ENCODE results near the gene LOXL4. TPM values are rescaled to one million over a fixed set of nuclear protein-coding genes. Genes with fewer than 3 reads are reported as not detected.

The LOXL4 gene
- total RNA-seq: under 1 TPM; 0.59 to 0.96 (median 0.79) TPM
- 0.77 TPM for polyA plus RNA-seq
- long read RNA-seq, donor 1, partial matches to known transcripts: 1 of 3 reads
- long read RNA-seq, donor 1, other reads (novel, unspliced or antisense): 0 of 3 reads
- long read RNA-seq, donor 2, partial matches to known transcripts: 0 of 2 reads
- long read RNA-seq, donor 2, other reads (novel, unspliced or antisense): 1 of 2 reads
- long read RNA-seq, donor 3, partial matches to known transcripts: 0 of 1 reads
- long read RNA-seq, donor 3, other reads (novel, unspliced or antisense): 0 of 1 reads
- long read RNA-seq, donor 4, partial matches to known transcripts: 0 of 1 reads
- long read RNA-seq, donor 4, other reads (novel, unspliced or antisense): 1 of 1 reads

DNA sequence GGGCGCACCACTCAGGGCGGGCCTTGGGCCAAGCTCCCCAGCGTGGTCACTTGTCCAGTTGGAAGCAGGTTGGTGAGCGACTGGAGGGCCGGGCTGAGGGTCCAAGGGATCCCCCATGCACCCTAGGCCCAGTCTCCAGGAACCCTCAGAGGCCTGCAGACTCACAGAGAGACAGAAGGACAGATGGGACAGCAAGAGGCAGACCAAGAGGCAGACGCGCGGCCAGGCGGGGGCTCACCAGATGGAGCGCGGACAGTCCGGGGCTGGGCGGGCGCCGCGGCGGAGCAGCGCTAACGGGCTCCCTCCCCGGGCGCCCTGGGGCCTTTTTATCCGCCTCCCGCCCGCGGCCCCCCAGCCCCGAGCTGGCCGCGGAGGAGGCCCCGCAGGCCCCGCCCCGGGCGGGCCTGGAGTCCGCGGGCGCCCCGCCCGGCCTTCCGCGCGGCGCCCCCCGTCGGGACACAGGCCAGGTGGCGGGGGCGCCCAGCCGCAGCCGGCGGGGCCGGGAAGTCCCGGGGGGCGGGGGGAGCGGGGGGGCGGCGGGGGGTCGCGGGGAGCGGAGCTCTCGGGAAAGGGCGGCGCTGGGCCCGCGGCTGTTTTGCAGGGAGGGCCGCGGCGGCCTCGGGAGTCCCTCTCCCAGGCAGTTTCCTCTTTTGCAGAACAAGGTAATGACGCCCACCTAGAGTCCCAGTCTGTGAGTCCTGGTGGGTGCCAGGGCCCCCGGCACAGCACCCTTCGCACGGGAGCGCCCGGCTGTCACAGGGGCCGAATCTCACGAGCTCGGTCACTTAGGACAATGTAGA, at the start of gene LOXL4:
Gene LOXL4 (minus strand): TSS at position 301 of the 800 bp plus-strand sequence. CDS start 5,175 bp downstream, outside the sequence.
- intact Hi-C loops (cut with DNase I): loop anchor here in 2 of 4 donors (5.0 to 10.0 kb wide), 2 partner anchors 39 to 353 kb away; no protein-coding TSS in a partner anchor

DNA sequence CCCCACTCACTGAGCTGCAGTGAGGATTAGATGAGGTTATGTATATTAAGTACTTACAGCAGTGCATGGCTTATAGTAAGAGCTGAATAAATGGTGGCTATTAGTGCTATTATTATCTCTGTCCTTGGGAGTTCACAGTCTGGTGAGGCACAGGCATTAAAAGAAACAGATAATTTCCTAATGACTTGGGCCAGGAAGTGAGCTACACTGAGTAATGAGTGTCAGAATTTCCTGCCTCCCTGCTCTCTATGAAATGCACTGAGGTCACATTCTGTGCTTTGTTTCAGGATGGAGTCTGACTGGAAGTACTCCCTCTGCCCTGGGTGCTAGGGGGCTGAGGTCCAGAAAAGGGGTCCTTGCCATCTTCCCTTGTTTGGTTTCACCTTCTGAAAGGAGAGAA, 48.7 kb upstream of the LOXL4 start:
- DNase-seq (no peak), ATAC-seq (peak; percentile 47 to 82)
- Histone ChIP-seq H3K27ac (ENCODE audit: low read length) (peak overlapping the region; percentile 31), H3K9me3 (ENCODE audit: control insufficient read depth, low read length) (no peaks in the 10 kb centered on the region), H3K4me1 (ENCODE audit: control insufficient read depth, insufficient read depth, low read length) (no peaks in the 10 kb centered on the region), H3K27me3 (ENCODE audit: control insufficient read depth, insufficient read depth) (no peaks in the 10 kb centered on the region), H3K4me3 (ENCODE audit: low read length) (no peak overlapping the region)
- intact Hi-C loops (cut with DNase I): loop anchor here in 1 of 4 donors (10.0 kb wide), 1 partner anchor 402 kb away; no protein-coding TSS in a partner anchor

More for the DNA sequence above, at the start of gene LOXL4:
- peak within 1 kb of the TSS; percentile 62 for H3K4me3 ChIP-seq (ENCODE audit: low read length)
- DNase-seq (peak; percentile 36 to 77 (median 72)), ATAC-seq (peak; percentile 18 to 46)
- H3K27me3 ChIP-seq (ENCODE audit: control insufficient read depth, insufficient read depth): no peaks in the 10 kb centered on the region
- H3K27ac ChIP-seq (ENCODE audit: low read length): peak within 1 kb of the TSS; percentile 34
- H3K4me1 ChIP-seq (ENCODE audit: control insufficient read depth, insufficient read depth, low read length): peaks cover 10% of the 10 kb centered on the region
- 3% methylated on average over 75 of the region's 75 CpGs for WGBS
- H3K9me3 ChIP-seq (ENCODE audit: control insufficient read depth, low read length): no peaks in the 10 kb centered on the region

DNA sequence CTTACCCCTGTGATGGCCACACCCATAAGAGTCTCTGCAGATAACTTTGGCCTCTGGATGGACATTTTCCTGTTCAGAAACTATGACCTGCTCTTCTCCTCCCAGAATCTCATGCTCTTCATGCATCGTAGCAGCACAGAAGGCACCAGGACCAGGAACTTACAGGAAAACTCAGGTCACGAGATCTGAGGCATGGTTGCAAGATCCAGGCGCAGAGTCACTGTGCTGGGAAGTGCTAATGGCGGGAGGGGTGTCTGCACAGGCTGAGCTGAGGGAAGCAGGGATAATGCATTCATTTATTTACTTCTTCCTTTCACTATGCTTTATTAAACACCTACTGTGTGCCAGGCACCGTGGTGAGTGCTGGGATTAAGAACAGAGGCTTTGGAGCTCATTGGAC, 48.2 kb upstream of the LOXL4 start:
- ATAC-seq: no peak
- Histone ChIP-seq H3K4me1 (ENCODE audit: control insufficient read depth, insufficient read depth, low read length) (no peaks in the 10 kb centered on the region), H3K4me3 (ENCODE audit: low read length) (no peak overlapping the region), H3K9me3 (ENCODE audit: control insufficient read depth, low read length) (no peaks in the 10 kb centered on the region), H3K27ac (ENCODE audit: low read length) (no peak overlapping the region), H3K27me3 (ENCODE audit: control insufficient read depth, insufficient read depth) (no peaks in the 10 kb centered on the region)
- 57% methylated on average over 5 of the region's 5 CpGs for WGBS
- intact Hi-C loops (cut with DNase I): loop anchor here in 1 of 4 donors (10.0 kb wide), 1 partner anchor 401 kb away; no protein-coding TSS in a partner anchor
- no peak for DNase-seq

DNA sequence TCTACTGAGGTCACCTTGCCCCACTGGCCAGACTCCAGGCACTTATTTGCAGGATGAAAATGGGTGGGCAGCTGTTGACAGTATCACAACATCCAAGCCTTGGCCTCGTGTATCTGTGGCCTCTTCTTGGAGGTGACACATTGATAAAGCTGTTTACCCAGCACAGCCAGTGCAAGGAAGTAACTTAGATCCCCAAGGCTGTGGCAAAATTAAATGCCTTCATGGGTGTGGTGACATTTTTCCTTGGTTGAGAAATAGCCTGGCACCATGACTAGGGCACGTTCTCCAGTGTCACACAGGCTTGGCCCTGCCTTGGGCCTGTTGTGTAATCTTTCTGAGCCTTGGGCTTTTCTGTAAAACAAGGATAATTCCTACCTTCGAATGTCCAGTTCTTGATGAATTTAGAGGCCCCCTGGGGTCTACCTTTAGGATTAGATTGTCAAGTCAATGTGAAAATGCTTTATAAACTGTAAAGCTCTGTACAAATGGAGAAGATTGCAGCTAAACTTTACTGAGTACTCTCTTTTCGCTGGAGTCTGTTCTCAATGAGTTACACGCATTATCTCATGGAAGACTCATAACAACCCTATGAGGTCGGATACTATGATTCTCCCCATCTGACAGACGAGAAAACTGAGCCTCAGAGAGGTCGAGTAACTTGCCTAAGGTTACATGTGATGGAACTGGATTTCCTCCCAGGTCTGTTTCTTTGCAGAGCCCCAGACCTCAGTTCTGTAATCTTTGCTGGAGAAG, 46.7 kb upstream of the LOXL4 start:
- Histone ChIP-seq H3K27me3 (ENCODE audit: control insufficient read depth, insufficient read depth) (no peaks in the 10 kb centered on the region), H3K4me3 (ENCODE audit: low read length) (no peak overlapping the region), H3K4me1 (ENCODE audit: control insufficient read depth, insufficient read depth, low read length) (no peaks in the 10 kb centered on the region), H3K27ac (ENCODE audit: low read length) (no peak overlapping the region), H3K9me3 (ENCODE audit: control insufficient read depth, low read length) (no peaks in the 10 kb centered on the region)
- ATAC-seq (peak; percentile 49), DNase-seq (peak in 1 of 3 donors; percentile 44)
- intact Hi-C loops (cut with DNase I): loop anchor here in 2 of 4 donors (5.0 to 10.0 kb wide), 2 partner anchors 147 to 400 kb away; no protein-coding TSS in a partner anchor
- 78% methylated on average over 8 of the region's 8 CpGs for WGBS

DNA sequence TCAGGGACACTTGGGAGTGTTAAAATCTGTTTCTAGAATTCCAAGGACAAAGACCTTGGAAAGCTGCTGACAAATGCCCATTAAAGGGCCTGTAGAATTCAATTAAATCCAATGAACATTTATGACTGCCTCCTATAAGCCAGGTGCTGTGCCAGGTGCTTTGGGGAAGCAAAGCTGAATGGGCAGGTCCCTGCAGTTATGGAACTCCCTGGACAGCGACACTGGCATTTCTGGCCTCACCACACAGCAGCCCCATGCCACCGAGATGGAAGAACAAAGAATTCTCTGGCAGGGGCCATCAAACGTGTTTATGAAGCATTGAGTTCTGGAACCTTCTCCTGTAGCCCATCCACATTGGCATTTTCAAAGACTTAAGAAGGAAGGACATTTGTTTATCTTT, 45.6 kb upstream of the LOXL4 start:
- DNase-seq (no peak), ATAC-seq (no peak)
- Histone ChIP-seq H3K27ac (ENCODE audit: low read length) (no peak overlapping the region), H3K4me3 (ENCODE audit: low read length) (no peak overlapping the region), H3K9me3 (ENCODE audit: control insufficient read depth, low read length) (no peaks in the 10 kb centered on the region), H3K27me3 (ENCODE audit: control insufficient read depth, insufficient read depth) (no peaks in the 10 kb centered on the region), H3K4me1 (ENCODE audit: control insufficient read depth, insufficient read depth, low read length) (no peaks in the 10 kb centered on the region)
- WGBS: 82% methylated on average over 3 of the region's 3 CpGs
- intact Hi-C loops (cut with DNase I): loop anchor here in 2 of 4 donors (5.0 to 10.0 kb wide), 2 partner anchors 146 to 399 kb away; no protein-coding TSS in a partner anchor

DNA sequence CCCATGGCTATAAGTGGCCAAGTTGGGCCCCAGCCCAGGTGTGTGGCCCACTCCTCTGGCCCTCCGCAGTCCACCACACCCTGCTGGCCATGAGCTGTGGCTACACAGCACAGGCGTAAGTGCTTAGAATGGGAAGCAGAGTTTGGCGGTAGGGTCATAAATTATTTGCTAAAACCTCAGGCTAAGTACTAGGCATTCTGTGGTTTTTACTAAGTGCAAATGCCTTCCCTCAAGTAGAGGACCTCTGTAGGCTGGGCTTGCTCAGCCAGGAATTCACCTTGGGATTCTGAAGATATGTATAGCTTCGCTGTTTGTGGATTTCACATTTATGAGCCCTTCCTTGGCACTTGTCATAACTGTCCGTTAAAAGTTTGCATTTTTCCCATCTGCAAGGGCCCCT, 44.8 kb upstream of the LOXL4 start:
- Histone ChIP-seq H3K27ac (ENCODE audit: low read length) (no peak overlapping the region), H3K9me3 (ENCODE audit: control insufficient read depth, low read length) (no peaks in the 10 kb centered on the region), H3K4me1 (ENCODE audit: control insufficient read depth, insufficient read depth, low read length) (no peaks in the 10 kb centered on the region), H3K4me3 (ENCODE audit: low read length) (no peak overlapping the region), H3K27me3 (ENCODE audit: control insufficient read depth, insufficient read depth) (no peaks in the 10 kb centered on the region)
- WGBS: 92% methylated on average over 5 of the region's 5 CpGs
- intact Hi-C loops (cut with DNase I): loop anchor here in 2 of 4 donors (5.0 to 10.0 kb wide), 2 partner anchors 146 to 398 kb away; no protein-coding TSS in a partner anchor
- no peak for ATAC-seq
- DNase-seq: no peak

DNA sequence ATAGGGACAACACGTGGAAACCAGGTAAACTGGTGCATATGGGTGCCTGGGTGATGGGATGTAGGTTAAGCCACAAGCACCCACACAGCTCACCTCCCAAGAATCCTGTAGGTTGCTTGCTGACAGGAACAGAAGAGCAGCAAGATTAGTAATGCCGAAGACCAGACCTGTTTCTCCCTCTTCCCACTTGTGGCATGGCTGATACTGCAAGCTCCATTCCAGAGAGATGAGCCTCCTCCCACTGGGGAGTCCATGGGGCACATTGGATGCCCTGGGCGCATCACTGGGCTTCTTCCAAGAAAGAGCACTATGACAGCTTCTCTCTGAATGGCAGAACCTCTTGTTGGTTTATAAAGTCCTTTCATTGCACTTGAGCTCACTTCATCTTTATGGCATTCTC, 44.4 kb upstream of the LOXL4 start:
- intact Hi-C loops (cut with DNase I): loop anchor here in 2 of 4 donors (5.0 to 10.0 kb wide), 2 partner anchors 145 to 398 kb away; no protein-coding TSS in a partner anchor
- ATAC-seq (no peak), DNase-seq (no peak)
- Histone ChIP-seq H3K4me3 (ENCODE audit: low read length) (no peak overlapping the region), H3K27ac (ENCODE audit: low read length) (no peak overlapping the region), H3K27me3 (ENCODE audit: control insufficient read depth, insufficient read depth) (no peaks in the 10 kb centered on the region), H3K9me3 (ENCODE audit: control insufficient read depth, low read length) (no peaks in the 10 kb centered on the region), H3K4me1 (ENCODE audit: control insufficient read depth, insufficient read depth, low read length) (no peaks in the 10 kb centered on the region)
- 68% methylated on average over 3 of the region's 3 CpGs for WGBS

DNA sequence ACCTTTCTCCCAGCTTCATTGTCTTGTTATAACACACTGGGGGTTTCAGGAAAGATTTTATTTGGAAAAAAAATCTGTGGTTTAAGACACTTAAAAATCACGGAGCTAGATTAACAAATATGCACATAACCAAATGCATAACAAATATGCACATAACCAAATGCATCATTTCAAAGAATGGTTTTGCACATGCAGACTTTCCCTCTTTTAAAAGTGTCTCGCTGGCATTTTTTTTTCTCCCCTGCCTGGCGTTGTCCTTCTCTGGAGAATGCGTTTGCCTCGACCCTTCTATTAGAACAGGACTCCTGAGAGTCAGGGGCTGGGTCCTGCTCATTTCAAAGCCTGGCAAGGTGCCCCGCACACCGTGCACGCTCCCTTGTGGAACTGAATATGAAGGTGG, 42.7 kb upstream of the LOXL4 start:
- ATAC-seq (no peak), DNase-seq (no peak)
- H3K4me3 ChIP-seq (ENCODE audit: low read length): no peak overlapping the region
- 90% methylated on average over 8 of the region's 8 CpGs for WGBS
- no peaks in the 10 kb centered on the region for H3K9me3 ChIP-seq (ENCODE audit: control insufficient read depth, low read length)
- intact Hi-C loops (cut with DNase I): loop anchor here in 2 of 4 donors (5.0 to 10.0 kb wide), 2 partner anchors 143 to 396 kb away; no protein-coding TSS in a partner anchor
- no peaks in the 10 kb centered on the region for H3K27me3 ChIP-seq (ENCODE audit: control insufficient read depth, insufficient read depth)
- no peak overlapping the region for H3K27ac ChIP-seq (ENCODE audit: low read length)
- H3K4me1 ChIP-seq (ENCODE audit: control insufficient read depth, insufficient read depth, low read length): no peaks in the 10 kb centered on the region

DNA sequence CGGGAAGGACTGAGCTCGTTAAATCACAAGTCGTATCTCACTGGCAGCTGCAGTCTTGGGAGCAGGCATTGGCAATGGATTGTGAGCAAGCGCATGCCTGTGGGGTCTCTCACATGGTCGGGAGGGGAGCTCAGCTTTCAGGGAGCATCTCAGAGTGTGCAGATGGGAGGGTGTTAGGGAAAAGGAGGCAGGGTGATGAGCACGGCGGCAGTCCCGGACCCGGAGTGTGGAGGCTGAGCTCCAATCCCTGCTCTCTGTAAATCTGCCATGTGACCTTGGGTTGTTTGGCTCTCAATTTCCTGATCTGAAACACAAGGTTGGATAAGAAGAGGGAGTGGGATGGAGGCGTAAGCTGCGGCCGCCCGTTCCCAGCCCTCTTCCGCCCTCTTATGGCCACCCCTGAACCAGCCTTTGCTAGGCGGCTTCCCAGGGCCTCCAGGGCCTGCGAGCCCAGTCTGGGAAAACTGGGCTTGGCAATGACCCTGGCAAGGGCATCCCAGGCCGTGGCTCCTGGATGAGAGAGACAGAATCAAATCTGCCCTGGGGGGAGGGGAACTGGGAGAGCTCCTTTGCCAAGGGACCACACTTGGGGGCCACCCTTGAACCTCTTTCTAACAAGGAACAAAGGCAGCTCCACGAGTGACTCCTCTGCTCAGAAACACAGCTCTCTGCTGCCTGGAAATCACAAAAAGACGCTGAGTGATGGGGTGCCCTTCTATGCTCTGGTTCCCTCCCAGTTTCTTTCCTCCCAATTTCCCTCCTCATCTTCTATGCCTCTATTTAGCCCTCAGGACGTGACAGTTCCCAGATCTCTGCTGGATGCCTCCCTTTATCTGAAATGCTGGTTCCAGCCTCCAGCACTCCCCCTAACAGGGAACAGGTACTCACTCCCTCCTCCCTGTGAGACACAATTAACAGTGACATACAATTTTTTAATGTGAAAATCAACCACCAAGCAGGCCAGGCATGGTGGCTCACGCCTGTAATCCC, 41.7 kb upstream of the LOXL4 start:
- DNase-seq (peak; percentile 73 to 89 (median 87)), ATAC-seq (peak; percentile 94 to 96)
- intact Hi-C loops (cut with DNase I): loop anchor here (5.0 to 10.0 kb wide), 7 partner anchors 37 to 395 kb away; partner anchors contain the start of gene LOXL4 (in 1 of the 4)
- Histone ChIP-seq H3K4me1 (ENCODE audit: control insufficient read depth, insufficient read depth, low read length) (no peaks in the 10 kb centered on the region), H3K9me3 (ENCODE audit: control insufficient read depth, low read length) (no peaks in the 10 kb centered on the region), H3K27me3 (ENCODE audit: control insufficient read depth, insufficient read depth) (no peaks in the 10 kb centered on the region), H3K4me3 (ENCODE audit: low read length) (no peak overlapping the region), H3K27ac (ENCODE audit: low read length) (no peak overlapping the region)
- 15% methylated on average over 21 of the region's 21 CpGs for WGBS
